Measurements from ENCODE around the gene SPRYD3.

DNA sequence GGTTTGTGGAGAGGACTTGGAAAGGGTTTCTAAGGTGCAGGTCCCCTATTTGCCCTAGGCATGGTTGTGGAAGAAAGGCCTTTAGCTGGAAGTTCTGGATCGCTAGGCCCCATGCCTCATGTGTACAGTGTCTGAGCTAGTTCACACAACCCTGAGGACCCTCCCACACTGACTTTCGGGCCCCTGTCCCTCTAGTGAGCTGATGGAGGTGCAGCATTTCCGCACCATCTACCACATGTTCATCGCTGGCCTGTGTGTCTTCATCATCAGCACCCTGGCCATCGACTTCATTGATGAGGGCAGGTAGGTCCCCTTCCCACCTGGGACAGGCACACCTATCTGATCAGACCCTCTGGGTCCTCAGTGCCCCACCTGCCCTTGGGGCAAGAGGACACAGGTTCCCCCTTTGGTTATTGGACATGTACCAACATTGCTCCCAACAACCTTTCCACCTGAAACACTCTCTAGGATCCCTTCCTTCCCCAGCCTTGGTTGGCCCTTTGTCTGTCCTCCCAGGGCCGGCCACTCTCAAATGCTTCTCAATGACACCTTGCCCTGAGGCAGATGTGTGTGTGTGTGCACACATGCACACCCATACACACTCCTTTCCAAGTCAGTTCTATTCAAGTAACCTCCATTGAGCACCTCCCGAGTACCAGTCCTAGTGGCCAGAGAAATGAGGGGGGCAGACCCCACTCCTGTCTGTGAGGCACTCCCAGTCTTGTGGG, 26.7 kb upstream of the SPRYD3 start:
- TF ChIP-seq, protein P1, sequence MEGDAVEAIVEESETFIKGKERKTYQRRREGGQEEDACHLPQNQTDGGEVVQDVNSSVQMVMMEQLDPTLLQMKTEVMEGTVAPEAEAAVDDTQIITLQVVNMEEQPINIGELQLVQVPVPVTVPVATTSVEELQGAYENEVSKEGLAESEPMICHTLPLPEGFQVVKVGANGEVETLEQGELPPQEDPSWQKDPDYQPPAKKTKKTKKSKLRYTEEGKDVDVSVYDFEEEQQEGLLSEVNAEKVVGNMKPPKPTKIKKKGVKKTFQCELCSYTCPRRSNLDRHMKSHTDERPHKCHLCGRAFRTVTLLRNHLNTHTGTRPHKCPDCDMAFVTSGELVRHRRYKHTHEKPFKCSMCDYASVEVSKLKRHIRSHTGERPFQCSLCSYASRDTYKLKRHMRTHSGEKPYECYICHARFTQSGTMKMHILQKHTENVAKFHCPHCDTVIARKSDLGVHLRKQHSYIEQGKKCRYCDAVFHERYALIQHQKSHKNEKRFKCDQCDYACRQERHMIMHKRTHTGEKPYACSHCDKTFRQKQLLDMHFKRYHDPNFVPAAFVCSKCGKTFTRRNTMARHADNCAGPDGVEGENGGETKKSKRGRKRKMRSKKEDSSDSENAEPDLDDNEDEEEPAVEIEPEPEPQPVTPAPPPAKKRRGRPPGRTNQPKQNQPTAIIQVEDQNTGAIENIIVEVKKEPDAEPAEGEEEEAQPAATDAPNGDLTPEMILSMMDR (conservative IDR thresholded peaks at IDR 0.05; ENCODE audit: low read depth, low read length), result no peak
- TF ChIP-seq EZH2 (IDR thresholded peaks at IDR 0.05; ENCODE audit: low read length, unreplicated experiment), result no peak

Data from PC-3 (cell line).